Measurements from ENCODE around the gene TSNAX.
"Not testable (repeated sequence)": the region's sequence is repeated elsewhere in the genome, so short reads cannot be mapped to it uniquely, and the experiment has no call there.

Gene TSNAX

GRCh38 chr1:231592809-231593208, 64.3 kb downstream of the TSNAX start:
- H4K5ac ChIP-seq (ENCODE audit: low read length), result no peak overlapping the region
- no peaks in the 10 kb centered on the region for H3K79me1 ChIP-seq (ENCODE audit: low read length)
- H3K56ac ChIP-seq (ENCODE audit: low read length), result no peak overlapping the region
- H2BK120ac ChIP-seq (ENCODE audit: low read depth, low read length), result no peak overlapping the region
- H4K8ac ChIP-seq (ENCODE audit: low read depth, low read length), result no peak overlapping the region
- no peak overlapping the region for H3K4ac ChIP-seq (ENCODE audit: low read depth, low read length)
- no peak overlapping the region for H3K4me3 ChIP-seq (ENCODE audit: low read length)
- no peaks in the 10 kb centered on the region for H3K79me2 ChIP-seq (ENCODE audit: control insufficient read depth, insufficient read depth, low read length)
- no peak overlapping the region for H3K23ac ChIP-seq (ENCODE audit: low read length)
- no peak overlapping the region for H2BK15ac ChIP-seq (replicated peaks; ENCODE audit: low read depth)
- H3K9ac ChIP-seq (ENCODE audit: low read length), result no peak overlapping the region
- H3K27me3 ChIP-seq (ENCODE audit: insufficient read depth, low read length, poor library complexity), result no peaks in the 10 kb centered on the region
- H3K36me3 ChIP-seq (ENCODE audit: control insufficient read depth, insufficient read depth, low read length), result no peaks in the 10 kb centered on the region
- H3K4me1 ChIP-seq (ENCODE audit: control insufficient read depth, low read depth, low read length), result no peaks in the 10 kb centered on the region
- no peak overlapping the region for H3K27ac ChIP-seq (ENCODE audit: low read depth, low read length)
- H2BK5ac ChIP-seq (ENCODE audit: low read length), result no peak overlapping the region
- no peak overlapping the region for H3K4me2 ChIP-seq (ENCODE audit: low read length)
- no CpG with 5 or more reads among the region's 1 CpG for WGBS (ENCODE audit: extremely low coverage, insufficient coverage, low lambda C conversion rate)
- no peak for DNase-seq
- no peak overlapping the region for H3K18ac ChIP-seq (ENCODE audit: low read length)
- H2AK5ac ChIP-seq (ENCODE audit: low read length), result no peak overlapping the region

GRCh38 chr1:231593264-231593663, 64.8 kb downstream of the TSNAX start:
- not testable (repeated sequence) for DNase-seq; H4K5ac ChIP-seq (ENCODE audit: low read length); H2AK5ac ChIP-seq (ENCODE audit: low read length); H3K79me1 ChIP-seq (ENCODE audit: low read length); H3K4me3 ChIP-seq (ENCODE audit: low read length); H3K79me2 ChIP-seq (ENCODE audit: control insufficient read depth, insufficient read depth, low read length); H3K27me3 ChIP-seq (ENCODE audit: insufficient read depth, low read length, poor library complexity); H2BK15ac ChIP-seq (replicated peaks; ENCODE audit: low read depth); H3K4me1 ChIP-seq (ENCODE audit: control insufficient read depth, low read depth, low read length); H3K4me2 ChIP-seq (ENCODE audit: low read length); H3K36me3 ChIP-seq (ENCODE audit: control insufficient read depth, insufficient read depth, low read length); H3K4ac ChIP-seq (ENCODE audit: low read depth, low read length); H4K8ac ChIP-seq (ENCODE audit: low read depth, low read length); H3K9ac ChIP-seq (ENCODE audit: low read length); H2BK120ac ChIP-seq (ENCODE audit: low read depth, low read length); H2BK5ac ChIP-seq (ENCODE audit: low read length); H3K23ac ChIP-seq (ENCODE audit: low read length); H3K56ac ChIP-seq (ENCODE audit: low read length); H3K18ac ChIP-seq (ENCODE audit: low read length); H3K27ac ChIP-seq (ENCODE audit: low read depth, low read length)
- whole genome bisulfite sequencing (ENCODE audit: extremely low coverage, insufficient coverage, low lambda C conversion rate), result no CpG with 5 or more reads among the region's 1 CpG

- Histone ChIP-seq H3K23ac (ENCODE audit: low read length) (no peak overlapping the region), H2BK5ac (ENCODE audit: low read length) (no peak overlapping the region), H2AK5ac (ENCODE audit: low read length) (no peak overlapping the region), H3K27ac (ENCODE audit: low read depth, low read length) (no peak overlapping the region), H4K8ac (ENCODE audit: low read depth, low read length) (no peak overlapping the region), H3K9ac (ENCODE audit: low read length) (no peak overlapping the region), H3K79me2 (ENCODE audit: control insufficient read depth, insufficient read depth, low read length) (no peaks in the 10 kb centered on the region), H2BK15ac (replicated peaks; ENCODE audit: low read depth) (no peak overlapping the region), H3K4me3 (ENCODE audit: low read length) (no peak overlapping the region), H2BK120ac (ENCODE audit: low read depth, low read length) (no peak overlapping the region), H3K4me2 (ENCODE audit: low read length) (no peak overlapping the region), H3K36me3 (ENCODE audit: control insufficient read depth, insufficient read depth, low read length) (no peaks in the 10 kb centered on the region), H3K27me3 (ENCODE audit: insufficient read depth, low read length, poor library complexity) (no peaks in the 10 kb centered on the region), H3K56ac (ENCODE audit: low read length) (no peak overlapping the region), H3K4me1 (ENCODE audit: control insufficient read depth, low read depth, low read length) (no peaks in the 10 kb centered on the region), H3K79me1 (ENCODE audit: low read length) (no peaks in the 10 kb centered on the region), H3K4ac (ENCODE audit: low read depth, low read length) (no peak overlapping the region), H4K5ac (ENCODE audit: low read length) (no peak overlapping the region), H3K18ac (ENCODE audit: low read length) (no peak overlapping the region)
- no peak for DNase-seq
- no CpG with 5 or more reads among the region's 2 CpGs for WGBS (ENCODE audit: extremely low coverage, insufficient coverage, low lambda C conversion rate)
Observed at GRCh38 chr1:231594123-231594522, 65.7 kb downstream of the TSNAX start.

GRCh38 chr1:231594749-231595148, 66.3 kb downstream of the TSNAX start:
- no peak overlapping the region for H3K56ac ChIP-seq (ENCODE audit: low read length)
- H3K79me1 ChIP-seq (ENCODE audit: low read length), result no peaks in the 10 kb centered on the region
- H2BK15ac ChIP-seq (replicated peaks; ENCODE audit: low read depth), result no peak overlapping the region
- WGBS (ENCODE audit: extremely low coverage, insufficient coverage, low lambda C conversion rate), result no CpG with 5 or more reads among the region's 4 CpGs
- H3K4me1 ChIP-seq (ENCODE audit: control insufficient read depth, low read depth, low read length), result no peaks in the 10 kb centered on the region
- H2BK120ac ChIP-seq (ENCODE audit: low read depth, low read length), result no peak overlapping the region
- no peaks in the 10 kb centered on the region for H3K27me3 ChIP-seq (ENCODE audit: insufficient read depth, low read length, poor library complexity)
- H3K27ac ChIP-seq (ENCODE audit: low read depth, low read length), result no peak overlapping the region
- no peak overlapping the region for H3K4ac ChIP-seq (ENCODE audit: low read depth, low read length)
- H3K36me3 ChIP-seq (ENCODE audit: control insufficient read depth, insufficient read depth, low read length), result no peaks in the 10 kb centered on the region
- no peaks in the 10 kb centered on the region for H3K79me2 ChIP-seq (ENCODE audit: control insufficient read depth, insufficient read depth, low read length)
- H3K4me2 ChIP-seq (ENCODE audit: low read length), result no peak overlapping the region
- H3K23ac ChIP-seq (ENCODE audit: low read length), result no peak overlapping the region
- no peak overlapping the region for H3K9ac ChIP-seq (ENCODE audit: low read length)
- no peak for DNase-seq
- H4K5ac ChIP-seq (ENCODE audit: low read length), result no peak overlapping the region
- H3K4me3 ChIP-seq (ENCODE audit: low read length), result no peak overlapping the region
- H3K18ac ChIP-seq (ENCODE audit: low read length), result no peak overlapping the region
- no peak overlapping the region for H2AK5ac ChIP-seq (ENCODE audit: low read length)
- H2BK5ac ChIP-seq (ENCODE audit: low read length), result no peak overlapping the region
- no peak overlapping the region for H4K8ac ChIP-seq (ENCODE audit: low read depth, low read length)

GRCh38 chr1:231596337-231596791, 67.9 kb downstream of the TSNAX start:
- H3K18ac ChIP-seq (ENCODE audit: low read length), result no peak overlapping the region
- H2BK15ac ChIP-seq (replicated peaks; ENCODE audit: low read depth), result no peak overlapping the region
- H3K4me1 ChIP-seq (ENCODE audit: control insufficient read depth, low read depth, low read length), result no peaks in the 10 kb centered on the region
- H4K8ac ChIP-seq (ENCODE audit: low read depth, low read length), result no peak overlapping the region
- H4K5ac ChIP-seq (ENCODE audit: low read length), result no peak overlapping the region
- no peak overlapping the region for H2BK120ac ChIP-seq (ENCODE audit: low read depth, low read length)
- peak; percentile 6 for DNase-seq
- H2AK5ac ChIP-seq (ENCODE audit: low read length), result no peak overlapping the region
- no peak overlapping the region for H3K9ac ChIP-seq (ENCODE audit: low read length)
- H3K56ac ChIP-seq (ENCODE audit: low read length), result no peak overlapping the region
- no peak overlapping the region for H3K23ac ChIP-seq (ENCODE audit: low read length)
- no peak overlapping the region for H3K4me3 ChIP-seq (ENCODE audit: low read length)
- H3K27ac ChIP-seq (ENCODE audit: low read depth, low read length), result no peak overlapping the region
- H3K79me1 ChIP-seq (ENCODE audit: low read length), result no peaks in the 10 kb centered on the region
- no peak overlapping the region for H3K4ac ChIP-seq (ENCODE audit: low read depth, low read length)
- no CpG with 5 or more reads among the region's 5 CpGs for WGBS (ENCODE audit: extremely low coverage, insufficient coverage, low lambda C conversion rate)
- H2BK5ac ChIP-seq (ENCODE audit: low read length), result no peak overlapping the region
- no peaks in the 10 kb centered on the region for H3K36me3 ChIP-seq (ENCODE audit: control insufficient read depth, insufficient read depth, low read length)
- no peaks in the 10 kb centered on the region for H3K79me2 ChIP-seq (ENCODE audit: control insufficient read depth, insufficient read depth, low read length)
- no peaks in the 10 kb centered on the region for H3K27me3 ChIP-seq (ENCODE audit: insufficient read depth, low read length, poor library complexity)
- no peak overlapping the region for H3K4me2 ChIP-seq (ENCODE audit: low read length)

GRCh38 chr1:231597971-231598370, 69.5 kb downstream of the TSNAX start:
- H3K36me3 ChIP-seq (ENCODE audit: control insufficient read depth, insufficient read depth, low read length), result no peaks in the 10 kb centered on the region
- no peak overlapping the region for H3K56ac ChIP-seq (ENCODE audit: low read length)
- H3K4me1 ChIP-seq (ENCODE audit: control insufficient read depth, low read depth, low read length), result no peaks in the 10 kb centered on the region
- no peak overlapping the region for H2BK15ac ChIP-seq (replicated peaks; ENCODE audit: low read depth)
- no peak overlapping the region for H3K9ac ChIP-seq (ENCODE audit: low read length)
- no peak overlapping the region for H3K4me2 ChIP-seq (ENCODE audit: low read length)
- H4K8ac ChIP-seq (ENCODE audit: low read depth, low read length), result no peak overlapping the region
- H3K27ac ChIP-seq (ENCODE audit: low read depth, low read length), result no peak overlapping the region
- no peak overlapping the region for H2AK5ac ChIP-seq (ENCODE audit: low read length)
- H3K4me3 ChIP-seq (ENCODE audit: low read length), result no peak overlapping the region
- no peak overlapping the region for H3K4ac ChIP-seq (ENCODE audit: low read depth, low read length)
- no peak for DNase-seq
- no peaks in the 10 kb centered on the region for H3K79me2 ChIP-seq (ENCODE audit: control insufficient read depth, insufficient read depth, low read length)
- H3K27me3 ChIP-seq (ENCODE audit: insufficient read depth, low read length, poor library complexity), result no peaks in the 10 kb centered on the region
- H2BK5ac ChIP-seq (ENCODE audit: low read length), result no peak overlapping the region
- WGBS (ENCODE audit: extremely low coverage, insufficient coverage, low lambda C conversion rate), result no CpG with 5 or more reads among the region's 1 CpG
- no peak overlapping the region for H2BK120ac ChIP-seq (ENCODE audit: low read depth, low read length)
- H3K18ac ChIP-seq (ENCODE audit: low read length), result no peak overlapping the region
- H3K23ac ChIP-seq (ENCODE audit: low read length), result no peak overlapping the region
- no peaks in the 10 kb centered on the region for H3K79me1 ChIP-seq (ENCODE audit: low read length)
- no peak overlapping the region for H4K5ac ChIP-seq (ENCODE audit: low read length)
